ENCODE measurements around the gene PHYH. TPM values are rescaled to one million over a fixed set of nuclear protein-coding genes. Genes with fewer than 3 reads are reported as not detected.
"Not testable (repeated sequence)": the region's sequence is repeated elsewhere in the genome, so short reads cannot be mapped to it uniquely, and the experiment has no call there.

PHYH gene
- polyA plus RNA-seq, 3 donors: 24.3 to 44.9 (median 36.5) TPM

DNA sequence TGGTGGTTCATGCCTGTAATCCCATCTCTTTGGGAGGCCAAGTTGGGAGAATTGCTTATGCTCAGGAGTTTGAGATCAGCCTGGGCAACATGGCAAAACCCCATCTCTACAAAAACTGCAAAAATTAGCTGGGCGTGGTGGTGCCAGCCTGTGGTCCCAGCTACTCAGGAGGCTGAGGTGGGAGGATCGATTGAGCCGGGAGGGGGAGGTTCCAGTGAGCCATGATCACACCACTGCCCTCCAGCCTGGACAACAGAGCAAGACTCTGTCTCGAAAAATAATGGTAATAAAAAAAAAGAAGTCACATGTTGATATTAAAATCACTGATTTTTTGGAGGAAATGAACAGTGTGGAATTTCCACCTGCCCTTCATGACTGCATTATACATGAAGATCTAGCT, 15.8 kb downstream of the PHYH start:
- no peak for DNase-seq

DNA sequence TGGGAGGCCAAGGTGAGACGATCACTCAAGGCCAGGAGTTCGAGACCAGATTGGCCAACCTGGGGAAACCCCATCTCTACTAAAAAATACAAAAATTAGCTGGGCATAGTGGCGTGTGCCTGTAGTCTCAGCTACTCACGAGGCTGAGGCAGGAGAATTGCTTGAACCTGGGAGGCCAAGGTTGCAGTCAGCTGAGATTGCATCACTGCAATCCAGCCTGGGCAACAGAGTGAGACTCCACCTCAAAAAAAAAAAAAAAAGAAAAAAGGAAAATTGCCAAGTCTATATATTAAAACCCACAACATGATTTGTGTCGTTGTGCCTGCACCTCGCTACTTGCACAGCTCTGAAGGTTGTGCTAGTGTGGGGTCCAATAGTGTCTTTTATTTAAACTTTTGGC, 17.5 kb downstream of the PHYH start:
- DNase-seq: not testable (repeated sequence)

DNA sequence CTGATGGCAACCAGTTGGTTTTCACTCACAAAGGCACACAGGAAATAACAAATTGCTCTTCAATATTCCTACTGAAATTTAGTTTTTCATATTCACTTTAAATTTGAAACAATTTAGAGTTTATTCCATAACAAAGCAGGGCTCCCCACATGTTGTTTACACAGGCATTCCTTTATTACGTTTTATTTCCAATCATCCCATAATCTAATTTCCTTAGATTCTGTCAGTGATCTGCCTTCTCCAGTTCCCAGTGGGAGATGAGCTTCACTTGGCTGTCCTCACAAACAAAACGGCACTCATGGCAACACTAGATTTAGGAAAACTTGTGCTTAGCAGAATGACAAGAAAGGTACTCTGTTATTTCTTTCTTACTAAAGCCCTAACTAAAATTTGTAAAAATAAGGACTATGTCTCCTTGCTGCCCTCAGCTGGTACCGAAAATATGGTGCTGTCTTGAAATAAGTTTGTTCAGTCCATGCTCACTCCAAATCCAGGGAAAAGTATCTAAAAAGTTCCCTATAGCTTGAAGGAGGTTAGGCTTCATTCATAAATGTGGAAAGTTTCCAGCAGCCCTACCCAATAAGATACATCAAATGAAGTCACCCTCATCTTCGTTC, 23.0 kb downstream of the PHYH start:
- DNase-seq: no peak

DNA sequence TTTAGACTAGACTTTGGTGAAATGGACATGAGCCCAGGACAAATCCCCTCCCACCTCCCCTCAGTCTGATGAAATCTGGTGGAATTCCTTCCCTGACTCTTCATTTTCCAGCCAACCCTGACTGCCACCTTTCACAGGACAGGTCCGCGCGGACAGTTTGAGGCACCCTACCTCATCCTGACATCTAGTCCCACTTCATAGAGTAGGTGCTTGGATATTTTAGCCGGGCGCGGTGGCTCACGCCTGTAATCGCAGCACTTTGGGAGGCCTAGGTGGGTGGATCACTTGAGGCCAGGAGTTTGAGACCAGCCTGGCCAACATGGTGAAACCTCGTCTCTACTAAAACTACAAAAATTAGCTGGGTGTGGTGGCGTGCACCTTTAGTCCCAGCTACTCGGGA, 23.7 kb downstream of the PHYH start:
- DNase-seq: not testable (repeated sequence)

DNA sequence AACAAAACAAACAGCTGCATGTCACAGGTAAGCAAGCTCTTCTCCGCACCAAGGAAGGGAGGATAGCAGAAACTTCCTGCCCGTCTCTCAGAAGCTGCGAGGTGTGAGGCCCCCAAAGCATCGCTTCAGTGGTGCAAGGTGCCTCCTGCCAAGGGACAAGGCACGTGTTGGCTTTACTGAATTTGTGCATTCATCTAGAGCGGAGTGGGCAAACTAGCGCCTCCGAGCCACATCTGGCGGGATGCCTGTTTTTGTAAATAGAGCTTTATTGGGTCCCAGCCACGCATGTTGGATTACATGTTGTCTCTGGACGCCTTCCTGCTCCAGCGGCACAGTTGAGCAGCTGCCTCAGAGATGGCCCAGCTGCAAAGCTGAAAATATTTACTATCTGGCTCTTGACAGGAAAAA, 27.7 kb downstream of the PHYH start:
- peak; percentile 72 for DNase-seq

DNA sequence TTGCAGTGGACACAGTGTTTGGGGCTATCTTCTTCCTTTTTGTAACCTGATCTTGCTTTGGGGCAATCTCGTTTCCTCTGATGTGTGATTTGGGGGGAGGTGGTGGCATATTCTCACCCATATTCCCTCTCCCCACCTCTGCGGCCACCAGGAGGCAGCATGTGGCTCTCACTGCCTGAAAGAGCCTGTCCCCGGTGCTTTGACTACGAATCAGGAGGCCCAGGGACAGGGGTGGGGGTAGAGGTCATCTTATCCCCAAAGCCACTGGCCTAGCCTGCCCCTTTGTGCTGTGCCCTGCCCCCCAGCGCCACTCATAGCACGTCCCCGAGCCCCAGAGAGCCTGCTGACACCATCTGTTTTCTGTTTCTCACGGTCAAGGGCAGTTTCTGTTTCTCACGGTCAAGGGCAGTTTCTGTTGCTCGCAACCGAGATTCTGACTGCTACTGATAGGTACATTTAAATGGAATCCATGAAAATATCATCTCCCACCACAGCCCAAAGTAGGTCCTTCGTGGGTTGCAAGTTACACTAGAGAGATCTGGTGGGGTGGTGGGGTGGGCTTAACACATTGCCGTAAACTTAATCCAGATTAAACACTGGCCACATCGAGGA, 28.2 kb downstream of the PHYH start:
- DNase-seq: no peak

DNA sequence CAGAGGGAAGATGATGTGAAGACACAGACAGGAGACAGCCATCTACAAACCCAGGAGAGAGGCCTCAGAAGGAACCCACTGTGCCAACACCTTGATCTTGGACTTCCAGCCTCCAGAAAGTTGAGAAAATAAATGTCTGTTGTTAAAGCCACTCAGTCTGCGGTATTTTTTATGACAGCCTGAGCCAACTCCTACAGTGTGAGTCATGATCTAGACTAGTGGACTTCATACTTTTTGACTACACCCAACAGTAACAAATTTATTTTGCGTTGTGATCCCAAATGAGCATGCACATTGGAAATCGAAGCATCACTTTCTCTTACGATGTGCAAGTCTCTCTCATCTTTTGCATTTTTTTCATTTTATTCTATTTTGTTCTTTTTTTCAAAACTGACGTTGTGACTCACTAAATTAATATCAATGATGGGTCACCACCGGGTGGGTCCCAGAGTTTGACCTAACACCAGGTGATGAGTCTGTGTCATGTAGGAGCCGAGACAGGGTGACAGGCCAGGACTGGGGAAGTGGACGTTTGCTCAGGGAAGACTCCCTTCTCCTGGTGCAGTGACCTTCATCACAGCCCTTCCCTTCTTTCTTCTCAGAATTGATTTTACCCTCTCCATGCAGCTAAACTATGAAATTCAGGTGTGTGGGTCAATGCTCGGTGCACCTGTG, 28.9 kb downstream of the PHYH start:
- no peak for DNase-seq

DNA sequence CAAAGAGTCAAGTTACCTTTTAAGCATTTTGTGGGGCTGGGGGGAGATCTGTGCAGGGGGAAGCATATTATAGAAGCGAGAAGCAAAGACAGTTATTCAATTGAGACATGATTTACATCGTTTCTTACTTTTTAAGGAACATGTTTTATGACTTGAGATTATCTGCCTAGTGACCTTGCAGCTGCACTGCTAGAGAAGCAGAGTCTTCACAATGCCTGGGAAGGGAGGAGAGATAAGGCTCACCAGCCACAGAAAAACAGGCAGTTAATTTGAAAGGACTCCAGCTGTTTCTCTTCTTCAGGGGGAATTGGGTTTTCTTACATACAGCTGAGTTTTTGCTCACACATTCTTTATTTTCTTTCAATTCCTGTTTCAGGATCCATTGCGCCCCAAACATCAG, 31.0 kb downstream of the PHYH start:
- DNase-seq: peak; percentile 67

DNA sequence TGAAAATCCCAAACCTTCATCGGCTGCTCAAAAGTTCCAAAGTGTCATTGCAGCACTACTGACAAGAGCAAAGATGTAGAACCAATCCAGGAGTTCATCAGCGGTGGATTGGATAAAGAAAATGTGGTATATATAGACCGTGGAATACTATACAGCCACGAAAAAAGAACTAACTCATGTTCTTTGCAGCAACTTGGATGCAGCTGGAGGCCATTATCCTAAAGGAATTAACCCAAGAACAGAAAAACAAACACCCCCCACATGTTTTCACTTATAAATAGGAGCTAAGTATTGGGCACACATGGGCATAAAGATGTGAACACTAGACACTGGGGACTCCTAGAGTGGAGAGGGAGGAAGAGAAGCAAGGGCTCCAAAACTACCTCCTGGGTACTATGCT, 31.6 kb downstream of the PHYH start:
- no peak for DNase-seq

DNA sequence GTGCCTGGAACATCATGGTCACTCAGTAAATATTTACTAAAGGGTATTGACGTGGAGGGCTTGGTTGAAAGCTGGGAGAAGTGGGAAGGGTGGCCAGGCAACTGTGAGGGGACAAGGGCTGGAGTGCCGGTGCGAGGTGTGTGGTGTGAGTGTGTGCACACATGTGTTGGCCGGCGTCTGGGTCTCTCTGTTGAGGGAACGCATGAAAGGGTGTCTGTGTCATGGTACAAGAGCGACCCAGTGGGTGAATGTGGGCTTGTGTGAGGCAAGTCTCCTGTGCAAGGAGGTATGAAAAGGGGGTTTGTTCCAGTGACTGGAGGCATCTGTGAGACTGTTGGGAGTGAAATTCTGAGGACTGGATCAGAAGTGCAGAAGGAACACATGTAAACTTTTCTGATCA, 36.3 kb downstream of the PHYH start:
- no peak for DNase-seq

DNA sequence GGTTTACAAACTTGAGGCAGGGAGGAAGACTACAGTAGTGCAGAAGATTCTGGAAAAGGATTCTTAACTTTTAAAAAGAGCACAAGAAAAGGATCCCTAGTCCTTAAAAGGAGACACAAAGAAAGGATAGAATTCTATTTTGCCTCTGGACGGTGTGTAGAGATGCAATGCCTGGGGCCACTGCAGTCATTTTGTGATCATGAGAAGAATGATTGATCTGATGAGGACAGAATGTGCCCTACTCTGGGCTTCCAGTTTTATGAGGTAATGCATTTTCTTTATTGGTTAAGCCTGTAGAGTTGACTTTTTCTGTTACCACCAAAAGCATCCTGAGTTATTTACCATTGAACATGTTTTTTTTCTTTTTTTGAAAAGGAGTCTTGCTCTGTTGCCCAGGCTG, 37.4 kb downstream of the PHYH start:
- DNase-seq: no peak

DNA sequence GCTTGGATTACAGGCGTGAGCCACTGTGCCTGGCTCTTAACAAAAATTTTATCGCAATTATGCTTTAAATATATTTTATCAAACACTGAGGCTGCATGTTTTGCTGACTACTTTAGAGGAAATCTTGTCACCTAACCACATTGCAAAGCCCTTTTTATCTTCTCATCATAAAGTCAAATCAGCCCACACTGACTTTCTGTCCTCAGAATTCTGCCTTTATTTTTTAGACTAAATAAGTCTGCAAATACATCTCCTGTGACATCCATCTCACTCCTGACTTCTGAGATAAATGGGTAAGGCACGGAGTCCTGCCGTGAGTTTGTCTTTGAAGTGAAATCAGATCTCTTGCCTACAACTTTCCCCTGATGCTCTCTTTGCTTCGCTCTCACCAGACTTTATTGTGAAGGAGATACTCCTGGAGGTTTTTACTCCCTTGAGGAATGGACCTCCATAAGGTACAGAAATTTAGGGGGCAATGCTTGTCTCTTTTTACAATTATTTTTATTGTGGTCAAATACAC, 42.2 kb downstream of the PHYH start:
- DNase-seq: no peak

DNA sequence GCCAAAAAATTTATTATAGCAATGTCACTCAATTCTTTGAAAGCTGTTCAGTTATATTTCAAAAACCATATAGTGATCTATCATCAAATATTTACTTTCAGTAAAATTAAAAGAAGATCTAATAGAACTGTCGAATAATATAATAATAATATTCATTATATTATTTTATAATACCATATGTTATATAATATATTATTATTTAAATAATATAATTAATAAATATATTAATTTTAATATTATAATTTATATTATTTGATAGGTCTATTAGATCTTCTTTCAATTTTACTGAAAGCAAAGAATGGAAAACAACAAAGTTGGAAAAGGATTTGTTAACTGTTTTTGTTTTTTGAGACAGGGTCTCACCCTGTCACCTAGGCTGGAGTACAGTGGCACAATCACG, 43.2 kb downstream of the PHYH start:
- DNase-seq: no peak

DNA sequence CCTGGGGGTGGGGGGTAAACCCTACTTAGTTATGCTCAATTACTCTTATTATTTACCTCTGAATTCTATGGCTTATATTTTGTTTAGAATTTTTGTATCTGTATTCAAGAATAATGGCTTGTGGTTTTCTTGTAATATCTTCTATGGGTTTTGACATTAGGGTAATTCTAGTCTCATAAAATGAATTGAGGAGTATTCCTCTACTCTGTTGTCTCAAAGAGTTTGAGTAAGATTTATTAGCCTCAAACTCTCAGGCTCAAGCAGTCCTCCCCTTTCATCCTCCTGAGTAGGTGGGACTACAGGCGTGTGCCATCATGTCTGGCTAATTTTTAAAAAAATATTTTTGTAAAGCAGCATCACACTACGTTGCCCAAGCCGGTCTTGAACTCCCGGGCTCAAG, 46.1 kb downstream of the PHYH start:
- no peak for DNase-seq

DNA sequence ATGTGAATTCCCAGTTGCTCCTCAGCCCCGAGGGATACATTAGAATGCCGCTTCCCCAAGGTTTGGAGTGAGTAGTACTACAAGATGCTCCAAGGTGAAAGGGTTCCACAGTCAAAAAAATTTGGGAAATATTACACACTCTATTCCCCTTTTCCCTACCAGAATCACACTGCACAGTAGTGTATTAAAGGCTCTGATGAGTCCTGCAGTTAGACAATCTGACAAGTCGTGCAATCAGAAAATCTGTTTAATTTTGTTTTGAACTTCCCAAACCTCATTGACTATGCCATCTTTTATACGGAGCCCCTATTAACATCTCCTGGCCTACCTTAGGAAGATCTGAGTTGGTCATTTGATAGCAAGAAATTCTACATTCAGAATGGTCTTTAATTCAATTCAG, 52.1 kb downstream of the PHYH start:
- DNase-seq: no peak

DNA sequence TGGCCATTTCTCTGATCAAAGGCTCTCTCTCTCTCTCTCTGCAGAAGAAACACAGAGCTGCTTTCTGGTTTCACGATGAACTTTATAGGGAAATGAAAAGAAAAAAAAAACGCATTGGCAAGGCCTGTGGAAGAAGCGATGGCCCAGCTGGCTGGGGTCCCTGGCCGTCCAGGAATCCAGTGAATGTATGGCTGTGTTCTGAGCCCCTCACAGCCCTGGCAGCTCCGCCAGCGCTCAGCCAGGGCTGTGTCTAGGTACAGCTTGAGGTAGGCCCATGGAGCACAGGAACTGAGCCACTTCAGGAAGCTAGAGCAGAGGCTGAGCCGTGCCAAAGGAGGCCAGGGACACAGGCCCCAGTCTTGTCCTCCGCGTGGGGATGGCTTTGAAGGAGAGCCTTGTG, 52.6 kb downstream of the PHYH start:
- no peak for DNase-seq

DNA sequence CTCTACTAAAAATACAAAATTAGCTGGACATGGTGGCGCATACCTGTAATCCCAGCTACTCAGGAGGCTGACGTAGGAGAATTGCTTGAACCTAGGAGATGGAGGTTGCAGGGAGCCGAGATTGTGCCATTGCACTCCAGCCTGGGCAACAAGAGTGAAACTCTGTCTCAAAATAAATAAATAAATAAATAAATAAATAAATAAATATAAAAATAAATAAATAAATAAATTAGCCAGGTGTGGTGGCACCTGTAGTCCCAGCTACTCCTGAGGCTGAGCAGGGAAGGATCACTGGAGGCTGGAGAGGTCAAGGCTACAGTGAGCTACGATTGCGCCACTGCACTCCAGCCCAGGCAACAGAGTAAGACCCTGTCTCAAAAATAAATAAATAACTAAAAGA, 57.6 kb downstream of the PHYH start:
- not testable (repeated sequence) for DNase-seq

DNA sequence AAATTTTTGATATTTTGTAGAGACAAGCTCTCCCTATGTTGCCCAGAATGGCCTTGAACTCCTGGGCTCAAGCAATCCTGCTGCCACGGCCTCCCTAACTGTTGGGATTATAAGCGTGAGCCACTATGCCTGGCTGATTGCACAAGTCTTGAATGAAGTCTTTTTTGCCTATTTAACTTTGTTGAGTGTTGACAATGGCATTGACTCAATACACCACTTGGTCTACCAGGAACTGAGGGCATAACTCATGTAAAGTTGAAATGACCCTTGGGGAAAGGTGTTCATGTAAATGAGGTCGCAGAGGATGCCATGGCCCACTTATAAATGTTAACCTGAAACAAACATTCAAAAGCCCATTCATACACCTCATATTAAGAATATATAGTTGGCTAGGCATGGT, 58.3 kb downstream of the PHYH start:
- DNase-seq: no peak

DNA sequence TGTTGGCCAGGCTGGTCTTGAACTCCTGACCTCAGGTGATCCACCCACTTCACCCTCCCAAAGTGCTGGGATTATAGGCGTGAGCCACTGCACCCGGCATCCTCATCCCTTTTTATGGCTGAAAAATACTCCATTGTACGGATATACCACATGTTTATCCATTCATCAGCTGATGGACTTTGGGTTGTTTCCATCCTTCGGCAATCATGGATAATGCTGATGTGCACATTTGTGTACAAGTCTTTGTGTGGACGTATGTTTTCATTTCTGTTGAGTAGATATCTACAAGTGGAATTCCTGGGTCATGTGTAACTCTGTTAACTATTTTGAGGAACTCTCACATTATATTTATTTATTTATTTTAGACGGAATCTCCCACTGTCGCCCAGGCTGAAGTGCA, 59.9 kb downstream of the PHYH start:
- no peak for DNase-seq

DNA sequence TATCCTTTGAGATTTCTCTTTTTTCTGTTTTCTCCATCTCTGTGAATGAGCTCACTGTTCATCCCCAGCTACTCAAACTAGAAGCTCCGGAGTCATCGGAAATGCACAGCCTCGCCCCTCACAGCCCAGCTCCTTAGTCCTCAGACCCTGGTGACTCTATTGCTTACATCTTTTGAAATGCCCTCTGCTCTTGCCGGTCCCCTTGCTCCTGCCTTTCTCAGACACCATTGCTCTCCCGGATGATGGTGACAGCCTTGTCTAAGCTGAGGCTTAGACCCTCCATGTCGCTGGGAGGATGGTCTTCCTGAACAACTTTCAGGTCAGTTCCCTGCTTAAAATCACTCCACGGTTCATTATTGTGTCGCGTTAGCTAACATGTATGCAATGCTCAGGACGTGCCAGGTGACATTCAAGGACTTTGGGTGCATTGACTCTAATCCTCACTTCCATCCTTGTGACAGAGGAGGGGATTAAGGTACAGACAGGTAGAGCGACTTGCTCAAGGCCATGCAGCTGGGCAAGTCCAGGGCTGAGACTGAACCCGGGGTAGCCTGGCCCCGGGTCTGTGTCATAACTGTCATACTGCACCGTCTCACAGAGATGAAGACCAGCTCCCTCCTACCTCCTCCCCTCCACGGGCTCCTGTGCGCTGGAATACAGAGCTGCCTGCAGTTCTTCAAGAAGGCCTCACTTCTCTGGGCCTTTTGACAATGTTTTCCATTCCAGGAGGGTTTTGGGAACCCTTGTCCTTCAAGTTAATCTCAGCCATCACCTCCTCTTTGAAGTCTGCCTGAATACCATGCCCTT, 61.4 kb downstream of the PHYH start:
- no peak for DNase-seq

DNA sequence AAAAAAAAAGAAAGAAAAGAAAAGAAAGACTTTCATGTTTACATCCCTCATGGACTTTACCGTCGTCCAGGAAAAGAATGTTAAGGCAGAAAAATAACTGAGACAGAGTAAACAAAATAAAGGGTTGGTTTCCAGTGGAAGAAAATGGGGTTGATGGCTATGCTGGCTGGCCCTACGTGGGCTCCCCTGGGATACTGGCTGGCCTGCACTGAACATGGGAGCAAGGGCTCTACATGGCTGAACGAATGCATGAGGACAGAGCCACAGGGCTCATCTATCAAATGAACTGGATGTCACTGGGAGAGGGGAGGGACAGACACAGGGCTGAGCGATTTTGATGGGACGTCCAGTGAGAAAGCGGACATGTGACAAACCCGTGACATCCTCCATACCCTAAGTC, 63.2 kb downstream of the PHYH start:
- DNase-seq: no peak

DNA sequence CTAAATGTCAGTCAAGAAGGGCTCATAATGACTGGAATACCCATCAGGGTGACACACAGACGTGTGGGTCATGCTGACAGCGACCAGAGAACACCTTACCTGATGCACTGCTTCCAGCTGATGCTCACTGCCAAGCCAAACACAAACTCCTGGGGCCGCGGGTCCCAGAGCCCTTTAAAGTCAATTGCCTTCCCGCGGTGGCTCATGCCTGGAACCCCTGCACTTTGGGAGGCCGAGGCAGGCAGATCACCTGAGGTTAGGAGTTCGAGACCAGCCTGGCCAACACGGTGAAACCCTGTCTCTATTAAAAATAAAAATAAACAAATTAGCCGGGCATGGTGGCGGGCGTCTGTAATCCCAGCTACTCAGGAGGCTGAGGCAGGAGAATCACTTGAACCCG, 65.1 kb downstream of the PHYH start:
- not testable (repeated sequence) for DNase-seq

DNA sequence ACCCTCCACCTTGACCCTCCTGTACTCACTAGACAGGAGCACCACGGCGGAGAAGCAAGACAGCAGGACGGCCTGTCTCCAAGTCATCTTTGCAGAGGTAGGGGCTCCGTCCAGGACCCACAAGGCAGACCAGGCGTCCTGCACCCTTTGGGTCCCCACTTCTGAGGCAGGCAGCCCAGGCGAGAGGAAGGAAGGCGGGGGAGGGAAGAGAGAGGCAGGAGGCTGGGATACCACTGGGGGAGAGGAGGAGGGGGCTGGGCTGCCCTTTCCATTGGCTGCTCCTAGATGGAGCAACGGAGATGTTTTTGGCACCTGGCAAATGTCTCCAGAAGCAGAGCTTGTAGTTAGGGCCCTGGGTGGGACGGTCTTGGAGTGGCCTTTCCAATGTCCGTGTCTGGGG, 65.7 kb downstream of the PHYH start, which contains the start of gene UCMA:
TSS of gene UCMA (minus strand) at position 203 of the 400 bp plus-strand sequence. CDS start at position 87, 116 bp downstream.
- no peak for DNase-seq
